IPS-15b (cell line): ENCODE measurements around the gene TJP3.

Experiments
- H3K27me3 ChIP-seq: one replicate; pipeline ENCODE4 v1.6.1; 2013; ENCODE audit warnings: low read length; ENCODE audit not compliant: control insufficient read depth, insufficient read depth
- H3K36me3 ChIP-seq: one replicate; pipeline ENCODE4 v1.6.1; 2013; ENCODE audit warnings: low read length; ENCODE audit not compliant: control insufficient read depth, insufficient read depth
- H3K4me1 ChIP-seq: one replicate; pipeline ENCODE4 v1.6.1; 2013; ENCODE audit warnings: mild to moderate bottlenecking, low read length; ENCODE audit not compliant: control insufficient read depth, insufficient read depth
- H3K4me3 ChIP-seq: one replicate; pipeline ENCODE4 v1.5.1; 2013; ENCODE audit warnings: low read depth, low read length
- H3K9ac ChIP-seq: one replicate; pipeline ENCODE4 v1.6.1; 2013; ENCODE audit warnings: low read depth, mild to moderate bottlenecking, low read length
- H3K9me3 ChIP-seq: one replicate; pipeline ENCODE4 v1.6.1; 2013; ENCODE audit warnings: mild to moderate bottlenecking, low read length; ENCODE audit not compliant: control insufficient read depth, insufficient read depth

The TJP3 gene

DNA sequence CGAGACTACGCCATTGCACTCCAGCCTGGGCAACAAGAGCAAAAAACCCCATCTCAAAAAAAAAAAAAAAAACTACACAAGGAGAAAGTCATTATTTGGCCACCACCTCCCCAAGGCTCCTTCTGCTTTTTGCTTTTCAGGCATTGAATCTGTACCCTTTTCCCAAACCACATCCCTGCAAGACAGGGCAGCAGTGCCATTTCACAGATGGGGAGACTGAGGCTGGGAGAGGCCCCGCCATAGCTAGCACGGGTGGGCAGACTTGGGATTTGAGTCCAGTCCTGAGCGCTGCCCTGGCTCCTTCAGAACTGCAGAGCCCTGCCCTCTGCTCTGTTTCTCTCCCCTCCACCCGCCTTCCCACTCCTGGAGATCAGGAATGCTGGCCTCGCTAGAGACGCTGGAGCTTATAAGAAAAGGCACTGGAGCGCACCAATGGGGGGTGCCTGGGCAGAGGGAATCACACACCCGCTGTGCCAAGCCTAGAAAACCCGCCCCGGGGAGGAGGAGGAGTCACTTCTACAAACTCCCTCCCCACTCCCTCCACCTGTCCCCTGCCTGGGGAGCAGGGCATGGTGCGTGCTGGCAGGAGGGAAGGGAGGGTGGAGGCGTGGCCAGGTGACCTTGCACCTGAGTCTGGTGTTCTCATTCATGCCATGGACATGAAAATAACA is 17.6 kb downstream of the TJP3 start:
- peaks cover 7% of the 10 kb centered on the region for H3K4me1 ChIP-seq
- no peak overlapping the region for H3K9ac ChIP-seq
- H3K27me3 ChIP-seq = no peaks in the 10 kb centered on the region
- no peaks in the 10 kb centered on the region for H3K9me3 ChIP-seq
- H3K4me3 ChIP-seq = no peak overlapping the region
- peaks cover 3% of the 10 kb centered on the region for H3K36me3 ChIP-seq

GRCh38 chr19:3730457-3730958 is 22.3 kb downstream of the TJP3 start:
- no peaks in the 10 kb centered on the region for H3K9me3 ChIP-seq
- H3K36me3 ChIP-seq = peaks cover 17% of the 10 kb centered on the region
- no peak overlapping the region for H3K4me3 ChIP-seq
- H3K27me3 ChIP-seq = no peaks in the 10 kb centered on the region
- peaks cover 2% of the 10 kb centered on the region for H3K4me1 ChIP-seq
- H3K9ac ChIP-seq = no peak overlapping the region

GRCh38 chr19:3732108-3732507 is 23.9 kb downstream of the TJP3 start:
- no peak overlapping the region for H3K4me3 ChIP-seq
- H3K9ac ChIP-seq = no peak overlapping the region
- no peaks in the 10 kb centered on the region for H3K27me3 ChIP-seq
- no peaks in the 10 kb centered on the region for H3K9me3 ChIP-seq
- no peaks in the 10 kb centered on the region for H3K4me1 ChIP-seq
- peaks cover 30% of the 10 kb centered on the region for H3K36me3 ChIP-seq

DNA sequence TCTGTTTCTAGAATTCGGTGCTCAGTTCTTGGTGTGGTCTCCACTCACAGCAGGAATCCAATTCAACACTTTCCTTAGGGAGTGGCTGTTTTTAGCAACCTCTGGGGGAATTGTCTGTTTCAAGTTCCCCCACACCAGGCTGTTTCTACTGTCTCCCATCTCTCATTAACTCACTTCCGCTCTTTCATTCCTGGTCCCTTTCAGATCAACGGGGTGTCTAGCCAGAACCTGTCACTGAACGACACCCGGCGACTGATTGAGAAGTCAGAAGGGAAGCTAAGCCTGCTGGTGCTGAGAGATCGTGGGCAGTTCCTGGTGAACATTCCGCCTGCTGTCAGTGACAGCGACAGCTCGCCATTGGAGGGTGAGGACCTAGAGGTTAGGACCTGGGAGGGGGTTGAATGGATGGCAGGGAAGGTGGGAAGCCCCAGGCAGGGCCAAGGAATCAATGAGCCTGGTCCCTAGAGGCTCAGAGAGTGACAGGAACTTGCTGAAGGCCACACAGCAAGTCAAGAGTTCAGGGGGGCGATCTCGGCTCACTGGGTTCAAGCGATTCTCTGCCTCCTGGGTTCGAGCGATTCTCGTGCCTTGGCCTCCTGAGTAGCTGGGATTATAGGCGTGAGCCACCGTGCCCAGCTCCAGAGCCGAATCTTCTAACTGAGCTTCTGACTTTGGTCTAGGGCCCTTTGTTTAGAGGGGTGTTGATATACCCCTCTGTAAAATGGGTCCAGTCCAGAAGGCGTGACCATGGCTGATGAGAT is 25.5 kb downstream of the TJP3 start:
- Histone ChIP-seq H3K9me3 (no peaks in the 10 kb centered on the region), H3K27me3 (no peaks in the 10 kb centered on the region), H3K9ac (no peak overlapping the region), H3K4me1 (no peaks in the 10 kb centered on the region), H3K36me3 (peaks cover 43% of the 10 kb centered on the region), H3K4me3 (no peak overlapping the region)

DNA sequence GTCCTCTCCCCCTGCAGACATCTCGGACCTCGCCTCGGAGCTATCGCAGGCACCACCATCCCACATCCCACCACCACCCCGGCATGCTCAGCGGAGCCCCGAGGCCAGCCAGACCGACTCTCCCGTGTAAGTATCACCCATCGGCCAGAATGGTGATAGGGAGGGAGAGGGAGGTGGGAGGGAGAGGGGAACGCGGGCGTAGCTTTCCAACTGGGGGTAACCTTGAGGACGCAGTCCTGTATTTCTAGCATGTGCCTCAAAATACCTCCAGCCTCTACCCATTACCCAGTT is 26.1 kb downstream of the TJP3 start:
- no peaks in the 10 kb centered on the region for H3K4me1 ChIP-seq
- H3K27me3 ChIP-seq = no peaks in the 10 kb centered on the region
- no peak overlapping the region for H3K9ac ChIP-seq
- no peak overlapping the region for H3K4me3 ChIP-seq
- no peaks in the 10 kb centered on the region for H3K9me3 ChIP-seq
- peaks cover 46% of the 10 kb centered on the region for H3K36me3 ChIP-seq

- H3K36me3 ChIP-seq = peaks cover 48% of the 10 kb centered on the region
- H3K4me1 ChIP-seq = no peaks in the 10 kb centered on the region
- H3K27me3 ChIP-seq = no peaks in the 10 kb centered on the region
- no peak overlapping the region for H3K9ac ChIP-seq
- H3K4me3 ChIP-seq = no peak overlapping the region
- H3K9me3 ChIP-seq = no peaks in the 10 kb centered on the region
These were observed 28.0 kb downstream of the TJP3 start for GRCh38 chr19:3736106-3736724.

DNA sequence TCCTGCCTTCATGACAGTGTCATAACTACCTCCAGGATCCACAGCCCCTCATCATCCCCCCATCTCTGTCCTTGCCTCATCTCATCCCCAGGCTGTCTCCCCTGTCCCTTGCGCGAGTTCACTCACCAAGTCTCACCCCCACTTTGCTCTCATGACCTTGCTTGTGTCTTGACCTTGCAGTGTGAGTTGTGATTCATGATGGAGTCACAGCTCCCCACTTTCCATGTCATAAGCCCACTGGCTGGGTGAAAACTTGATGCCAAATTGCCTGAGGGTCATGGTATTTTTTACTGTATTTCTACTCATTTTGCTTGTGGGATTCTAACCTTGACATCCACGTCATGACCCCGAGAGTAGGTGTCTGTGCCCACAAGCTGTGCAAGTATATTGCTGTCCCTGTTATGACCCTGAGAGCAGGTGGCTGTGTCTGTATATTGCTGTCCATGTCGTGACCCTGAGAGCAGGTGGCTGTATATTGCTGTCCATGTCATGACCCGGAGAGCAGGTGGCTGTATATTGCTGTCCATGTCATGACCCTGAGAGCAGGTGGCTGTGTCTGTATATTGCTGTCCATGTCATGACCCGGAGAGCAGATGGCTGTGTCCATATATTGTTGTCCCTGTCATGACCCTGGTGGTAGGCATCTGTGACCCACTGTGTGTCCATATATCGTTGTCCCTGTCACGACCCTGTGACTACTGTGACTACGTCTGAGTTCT is 29.5 kb downstream of the TJP3 start:
- Histone ChIP-seq H3K27me3 (no peaks in the 10 kb centered on the region), H3K36me3 (peaks cover 43% of the 10 kb centered on the region), H3K4me1 (no peaks in the 10 kb centered on the region), H3K4me3 (no peak overlapping the region), H3K9me3 (no peaks in the 10 kb centered on the region), H3K9ac (no peak overlapping the region)

GRCh38 chr19:3738477-3739220 is 30.5 kb downstream of the TJP3 start:
- H3K4me3 ChIP-seq = no peak overlapping the region
- H3K9me3 ChIP-seq = no peaks in the 10 kb centered on the region
- H3K9ac ChIP-seq = no peak overlapping the region
- peaks cover 38% of the 10 kb centered on the region for H3K36me3 ChIP-seq
- no peaks in the 10 kb centered on the region for H3K27me3 ChIP-seq
- no peaks in the 10 kb centered on the region for H3K4me1 ChIP-seq

- no peak overlapping the region for H3K9ac ChIP-seq
- H3K36me3 ChIP-seq = peaks cover 35% of the 10 kb centered on the region
- no peaks in the 10 kb centered on the region for H3K4me1 ChIP-seq
- H3K4me3 ChIP-seq = no peak overlapping the region
- no peaks in the 10 kb centered on the region for H3K27me3 ChIP-seq
- no peaks in the 10 kb centered on the region for H3K9me3 ChIP-seq
These were observed 32.2 kb downstream of the TJP3 start for GRCh38 chr19:3740431-3740830.

- no peaks in the 10 kb centered on the region for H3K9me3 ChIP-seq
- no peak overlapping the region for H3K4me3 ChIP-seq
- peaks cover 10% of the 10 kb centered on the region for H3K36me3 ChIP-seq
- no peaks in the 10 kb centered on the region for H3K4me1 ChIP-seq
- no peaks in the 10 kb centered on the region for H3K27me3 ChIP-seq
- no peak overlapping the region for H3K9ac ChIP-seq
These were observed 35.3 kb downstream of the TJP3 start for GRCh38 chr19:3743486-3743885.

DNA sequence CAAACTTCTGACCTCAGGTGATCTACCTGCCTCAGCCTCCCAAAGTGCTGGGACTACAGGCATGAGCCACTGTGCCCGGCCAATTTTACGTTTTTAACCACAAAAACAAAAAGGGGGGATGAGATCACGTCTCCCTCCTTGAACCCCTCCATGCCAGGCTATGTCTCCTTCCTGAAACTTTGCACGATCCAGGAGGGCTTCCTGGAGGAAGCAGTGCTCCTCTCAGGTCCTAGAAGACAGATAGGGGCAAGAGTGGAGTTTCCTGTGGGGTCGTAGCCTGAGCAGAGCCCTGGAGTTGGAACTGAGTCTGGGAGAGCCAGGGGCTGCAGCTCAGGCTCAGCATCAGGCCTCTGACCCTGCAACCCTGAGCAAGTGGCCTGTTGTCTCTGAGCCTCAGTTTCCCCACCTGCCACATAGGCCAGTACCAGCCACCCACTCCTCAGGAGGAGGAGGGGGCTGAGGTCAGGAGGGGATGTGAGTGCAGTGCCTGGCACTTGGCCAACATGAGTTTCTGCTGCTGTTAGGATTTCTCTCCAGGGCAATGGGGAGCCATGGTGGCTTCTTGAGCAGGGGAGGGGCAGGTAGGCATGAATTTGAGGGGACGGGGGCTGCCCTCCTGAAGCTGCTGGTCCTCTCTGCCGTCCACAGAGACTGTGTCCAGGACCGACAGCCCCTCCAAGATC is 37.3 kb downstream of the TJP3 start:
- Histone ChIP-seq H3K4me1 (no peaks in the 10 kb centered on the region), H3K4me3 (no peak overlapping the region), H3K36me3 (peaks cover 14% of the 10 kb centered on the region), H3K27me3 (no peaks in the 10 kb centered on the region), H3K9me3 (no peaks in the 10 kb centered on the region), H3K9ac (no peak overlapping the region)
